HG03521 (cell line): ENCODE data around the gene SLC7A1.

Experiments
- ATAC-seq: cut with Tn5 transposase; IDR thresholded peaks from one replicate; pipeline ENCODE4 v1.9.1; 2021; ENCODE audit warnings: mild to moderate bottlenecking, moderate library complexity; ENCODE audit not compliant: unreplicated experiment

The SLC7A1 gene

DNA sequence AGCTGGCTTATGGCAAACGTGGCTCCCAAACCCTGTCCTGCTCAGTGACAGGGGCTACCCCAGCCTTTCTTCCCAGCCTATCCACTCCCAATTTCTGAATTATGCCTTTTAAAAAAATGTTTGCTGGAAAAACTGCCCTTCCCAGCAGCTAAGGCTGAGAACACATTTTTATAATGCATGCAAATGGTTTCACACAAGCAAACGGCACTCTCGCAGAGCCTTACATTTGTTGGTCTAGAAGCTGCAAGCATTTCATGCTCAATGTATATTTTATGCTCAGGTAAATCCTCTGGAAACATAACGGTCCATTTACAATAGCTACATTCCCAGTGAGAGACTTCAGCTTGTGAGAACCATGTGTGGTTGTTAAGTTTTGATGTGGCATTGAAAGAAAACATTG lies 61.4 kb downstream of the SLC7A1 start:
- no peak for ATAC-seq

DNA sequence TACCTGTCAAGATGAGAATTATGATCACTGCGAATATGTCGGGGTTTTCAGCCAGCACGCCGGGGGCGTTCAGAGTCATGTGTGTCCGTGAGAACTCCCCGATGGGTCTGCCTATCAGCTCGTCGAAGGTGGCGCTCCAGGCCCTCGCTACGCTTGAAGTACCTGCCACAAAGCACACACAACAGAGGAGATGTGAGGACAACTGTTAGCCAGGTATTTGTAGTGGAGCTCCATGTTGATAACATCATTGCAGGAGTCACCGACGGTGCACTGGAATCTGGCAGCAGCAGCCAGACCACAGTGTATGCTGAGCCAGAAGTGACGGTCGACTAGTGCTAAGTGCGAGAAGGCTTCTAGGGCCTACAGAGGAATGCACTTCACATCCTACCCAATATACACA lies 62.7 kb downstream of the SLC7A1 start:
- ATAC-seq: no peak

- no peak for ATAC-seq
Observed at GRCh38 chr13:29532116-29532515, 63.4 kb downstream of the SLC7A1 start.

GRCh38 chr13:29530901-29531300 lies 64.6 kb downstream of the SLC7A1 start:
- no peak for ATAC-seq

- ATAC-seq: no peak
Observed at GRCh38 chr13:29529754-29530153, 65.7 kb downstream of the SLC7A1 start.

DNA sequence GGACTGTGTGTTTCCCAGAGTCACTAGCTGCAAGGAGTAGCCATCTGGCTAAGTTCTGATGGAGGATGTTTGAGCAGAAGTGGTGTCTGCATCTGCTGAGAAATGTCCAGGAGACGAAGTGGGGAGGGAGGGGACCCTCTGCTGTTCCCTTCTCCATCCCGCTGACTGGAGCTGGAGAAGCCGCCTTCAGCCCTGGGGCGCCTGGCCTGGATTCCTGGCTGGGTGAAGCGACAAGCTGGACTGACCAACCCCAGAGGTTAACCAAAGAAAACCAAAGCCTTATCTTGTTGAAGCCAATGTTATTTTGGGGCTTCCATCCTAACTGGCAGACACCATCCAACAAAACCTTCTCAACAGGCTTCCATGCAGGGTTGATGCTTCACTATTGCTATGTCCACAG lies 67.6 kb downstream of the SLC7A1 start:
- ATAC-seq: no peak

- ATAC-seq: no peak
Observed at GRCh38 chr13:29527511-29527910, 68.0 kb downstream of the SLC7A1 start.

DNA sequence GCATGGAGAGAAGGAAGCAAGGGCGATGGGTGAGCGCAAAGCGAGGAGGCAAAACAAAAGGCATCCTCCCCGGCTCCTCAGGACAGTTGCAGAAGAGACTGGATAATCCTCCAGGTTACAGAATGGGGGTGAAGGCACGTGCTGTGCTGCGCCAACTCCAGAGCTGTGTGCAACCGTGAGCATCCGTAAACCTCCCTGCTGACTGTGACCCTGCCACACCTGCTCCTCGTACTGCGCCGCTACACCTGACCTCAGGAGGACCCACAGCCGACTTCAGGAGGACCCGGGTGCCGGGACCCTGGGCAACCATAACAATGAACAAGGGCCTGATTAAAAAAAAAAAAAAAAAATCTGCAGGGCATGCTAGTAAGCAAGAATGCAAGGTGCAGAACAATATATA lies 68.7 kb downstream of the SLC7A1 start:
- no peak for ATAC-seq

- no peak for ATAC-seq
Observed at GRCh38 chr13:29525757-29526156, 69.7 kb downstream of the SLC7A1 start.

- ATAC-seq: no peak
Observed at GRCh38 chr13:29524641-29525040, 70.8 kb downstream of the SLC7A1 start.

- no peak for ATAC-seq
Observed at GRCh38 chr13:29524176-29524575, 71.3 kb downstream of the SLC7A1 start.

- no peak for ATAC-seq
Observed at GRCh38 chr13:29523199-29523961, 72.1 kb downstream of the SLC7A1 start.

DNA sequence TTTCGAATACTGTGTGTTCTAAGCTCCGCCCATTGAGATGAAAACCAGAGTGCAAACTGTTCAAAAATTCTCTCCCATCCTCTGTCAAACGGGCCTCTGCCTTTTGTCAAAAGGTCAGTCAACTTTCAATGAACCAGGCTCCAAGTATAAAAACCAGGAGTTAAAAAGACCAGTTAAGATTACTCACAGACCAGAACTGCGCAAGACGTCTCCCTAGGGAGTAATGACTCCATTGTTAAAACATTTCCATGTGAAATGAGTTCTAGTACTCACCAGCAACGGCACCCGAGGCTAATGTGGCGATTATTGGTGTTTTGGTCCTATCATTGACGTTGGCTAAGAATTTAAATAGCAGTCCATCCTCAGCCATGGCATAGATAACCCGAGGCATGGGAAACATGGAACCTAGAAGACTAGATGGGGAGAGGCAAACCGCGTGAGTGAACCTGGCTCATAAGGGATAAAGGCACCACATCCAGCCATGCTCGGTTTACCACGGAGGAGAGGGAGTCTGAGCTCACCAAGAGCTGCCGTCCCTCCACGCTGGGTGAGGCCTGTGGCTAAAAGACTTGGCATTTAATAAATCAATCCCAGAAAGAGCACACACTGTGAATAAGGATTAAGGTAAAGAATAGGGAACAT lies 73.3 kb downstream of the SLC7A1 start:
- ATAC-seq: no peak

GRCh38 chr13:29521336-29521735 lies 74.2 kb downstream of the SLC7A1 start:
- no peak for ATAC-seq

- no peak for ATAC-seq
Observed at GRCh38 chr13:29520671-29521070, 74.8 kb downstream of the SLC7A1 start.

DNA sequence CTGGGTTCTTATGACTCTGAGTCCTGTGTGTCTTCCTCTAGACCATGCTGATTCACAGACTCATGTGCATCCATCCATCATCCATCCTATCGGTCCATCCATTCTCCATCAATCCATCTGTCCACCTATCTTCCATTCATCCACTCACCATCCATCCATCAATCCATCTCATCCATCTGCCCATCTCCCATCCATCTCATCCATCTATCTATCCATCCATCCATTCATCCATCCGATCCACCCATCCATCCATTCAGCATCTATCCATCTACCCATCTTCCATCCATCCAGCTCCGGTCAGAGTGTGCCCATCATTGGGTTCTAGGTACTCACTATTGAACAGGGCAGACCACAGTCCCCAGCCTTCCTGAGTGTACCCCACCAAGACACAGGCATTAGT lies 75.6 kb downstream of the SLC7A1 start:
- ATAC-seq: no peak

GRCh38 chr13:29516880-29517279 lies 78.6 kb downstream of the SLC7A1 start:
- ATAC-seq: no peak

DNA sequence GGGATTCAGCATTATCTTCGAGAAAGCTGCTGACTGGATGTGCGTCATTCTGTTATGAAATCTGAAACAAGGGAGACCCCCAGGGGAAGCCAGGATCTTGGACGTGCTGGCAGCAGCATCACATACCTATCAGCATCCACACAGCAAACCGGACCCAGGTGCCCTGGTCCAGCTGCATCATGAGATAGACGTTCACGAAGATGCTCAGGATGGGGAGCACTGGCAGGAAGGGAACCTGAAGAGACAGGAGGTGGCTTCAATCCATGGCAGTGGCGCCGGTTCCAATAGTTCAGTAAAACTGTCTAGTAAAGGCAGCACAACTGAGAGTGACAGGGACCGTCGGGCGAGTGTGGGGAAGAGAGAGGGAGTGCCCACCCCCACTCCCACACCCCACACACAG lies 79.5 kb downstream of the SLC7A1 start:
- ATAC-seq: no peak

- ATAC-seq: no peak
Observed at GRCh38 chr13:29515372-29515771, 80.1 kb downstream of the SLC7A1 start.

GRCh38 chr13:29514720-29515310 lies 80.7 kb downstream of the SLC7A1 start:
- ATAC-seq: no peak

- ATAC-seq: no peak
Observed at GRCh38 chr13:29513981-29514719, 81.3 kb downstream of the SLC7A1 start.
